K562 (cell line): Measurements from ENCODE around the gene DDIT3. TPM values are rescaled to one million over a fixed set of nuclear protein-coding genes. Genes with fewer than 3 reads are reported as not detected.

ENCODE experiments used
- TFAP4 ChIP-seq: sonication (generic); formaldehyde crosslinking; IDR thresholded peaks from 2 replicates; pipeline ENCODE4 v1.8.0; 2022; ENCODE audit warnings: missing genetic modification reagents, mild to moderate bottlenecking, moderate library complexity, borderline replicate concordance
- ZNF197 ChIP-seq: fragments of 200-800 bp; sonication (Bioruptor generic); IDR thresholded peaks from 2 replicates; pipeline ENCODE4 v1.6.1; 2016; ENCODE audit warnings: low read depth, missing genetic modification characterization, missing compliant biosample characterization
- ZNF609 ChIP-seq: sonication (generic); formaldehyde crosslinking; IDR thresholded peaks from 2 replicates; pipeline ENCODE4 v1.8.1; 2023; ENCODE audit warnings: missing genetic modification reagents, mild to moderate bottlenecking, borderline replicate concordance
- polyA plus RNA-seq, 8 experiments: library from polyadenylated mRNA; depleted of rRNA in 4 of 8; stranded (reverse) in 5 of 8; unstranded in 3 of 8; fragments of >200 nt; fragmentation: Nextera tagmentation in 2 of 8; fragmentation: Illumina TruSeq in 1 of 8; extraction: Ambion mirVana in 2 of 8; extraction: Trizol in 1 of 8; gene quantifications; 2 replicates each; pipeline versions ENCODE4 v1.2.1 to v1.2.3, GENCODE V29; 2011 to 2014; ENCODE audit warnings: inconsistent platforms in 1 of 8, missing spikeins in 1 of 8
- total RNA-seq, 7 experiments: library from RNA; depleted of rRNA in 6 of 7; stranded (reverse); fragments of >200 nt in 6 of 7; fragmentation: Illumina TruSeq in 2 of 7; extraction: Trizol in 2 of 7; gene quantifications; 2 replicates each; pipeline versions ENCODE4 v1.2.1 to v1.2.3, GENCODE V29; 2011 to 2021; ENCODE audit warnings: low replicate concordance in 1 of 7

The DDIT3 gene
- total and polyA plus RNA-seq, 9 of the 15 experiments (the other 6 are each of a cell fraction or from before 2014, with no cell fraction given): 59.1 to 272 (median 89.9) TPM

DNA sequence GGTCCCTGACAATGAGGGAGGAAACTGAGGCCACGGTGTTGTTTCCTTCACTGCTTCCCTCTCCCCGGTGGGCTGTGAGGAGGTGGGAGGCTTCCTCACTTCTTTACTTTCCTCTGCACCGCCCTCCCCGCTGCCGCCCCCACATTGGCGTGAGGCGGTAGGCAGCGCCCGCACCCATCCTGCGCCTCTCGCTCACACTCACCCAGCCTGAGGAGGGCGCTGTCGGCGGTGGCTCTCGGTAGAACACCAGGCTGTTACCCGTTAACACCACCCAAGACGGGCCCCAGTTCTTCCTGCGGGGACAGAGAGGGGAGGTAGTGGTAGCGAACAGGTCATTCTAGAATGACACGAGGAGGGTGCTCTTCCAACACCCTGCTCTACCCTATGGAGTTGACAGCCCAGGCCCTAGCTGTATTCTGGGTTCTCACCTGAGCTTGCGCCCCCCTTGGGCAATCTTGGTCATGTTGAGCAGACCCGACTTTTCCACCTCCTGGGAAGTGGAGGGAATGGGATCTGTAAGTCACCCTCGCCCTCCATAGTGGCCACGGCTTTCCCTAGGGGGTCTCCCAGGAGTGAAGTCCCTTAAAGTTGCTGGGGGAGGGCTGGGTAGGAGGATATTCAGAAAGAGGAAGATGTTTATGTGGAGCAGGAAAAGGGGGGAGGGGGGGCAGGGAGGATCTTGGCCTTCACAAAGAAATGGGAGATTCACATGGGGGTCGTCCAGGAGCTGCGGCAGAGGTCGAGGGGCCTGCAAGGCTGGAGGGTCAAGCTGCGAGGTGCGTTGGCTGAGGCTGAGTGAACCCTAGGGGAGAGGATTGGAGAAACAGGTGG lies 43.9 kb downstream of the DDIT3 start (continued):
- no peak for TF ChIP-seq ZNF609 (CRISPR knock-in tag)
- TF ChIP-seq TFAP4 (CRISPR knock-in tag): no peak
- no peak for TF ChIP-seq ZNF197 (CRISPR knock-in tag)
